Left lobe of liver (tissue), 2 donors: ENCODE data around the gene RPS6KA2. TPM values are rescaled to one million over a fixed set of nuclear protein-coding genes. Genes with fewer than 3 reads are reported as not detected.
A peak's percentile ranks its signal among the peaks of the same experiment; 100 is the strongest.
"Not testable (repeated sequence)": the region's sequence is repeated elsewhere in the genome, so short reads cannot be mapped to it uniquely, and the experiment has no call there.

ENCODE experiments used
- ATAC-seq: fragments of 200-7000 bp; cut with Tn5 transposase; one replicate; pipeline ENCODE4 v1.9.1; 2020; ENCODE audit warnings: mild to moderate bottlenecking, moderate library complexity
- DNase-seq: peaks from one replicate; pipeline ENCODE4 v3.0.0-alpha.2; 2020; ENCODE audit warnings: low spot score
- total RNA-seq: library from RNA; stranded (reverse); gene quantifications from one replicate; pipeline ENCODE4 v1.2.1, GENCODE V29; 2021
- donor health status: DM: no; HTN: no; CAD: no; lungs with moderate emphysema.
- donor health status: DM: no; HTN: yes; CAD: no.

RPS6KA2 gene
- total RNA-seq, 1 donor from 2014 or later = 12.4 TPM

DNA sequence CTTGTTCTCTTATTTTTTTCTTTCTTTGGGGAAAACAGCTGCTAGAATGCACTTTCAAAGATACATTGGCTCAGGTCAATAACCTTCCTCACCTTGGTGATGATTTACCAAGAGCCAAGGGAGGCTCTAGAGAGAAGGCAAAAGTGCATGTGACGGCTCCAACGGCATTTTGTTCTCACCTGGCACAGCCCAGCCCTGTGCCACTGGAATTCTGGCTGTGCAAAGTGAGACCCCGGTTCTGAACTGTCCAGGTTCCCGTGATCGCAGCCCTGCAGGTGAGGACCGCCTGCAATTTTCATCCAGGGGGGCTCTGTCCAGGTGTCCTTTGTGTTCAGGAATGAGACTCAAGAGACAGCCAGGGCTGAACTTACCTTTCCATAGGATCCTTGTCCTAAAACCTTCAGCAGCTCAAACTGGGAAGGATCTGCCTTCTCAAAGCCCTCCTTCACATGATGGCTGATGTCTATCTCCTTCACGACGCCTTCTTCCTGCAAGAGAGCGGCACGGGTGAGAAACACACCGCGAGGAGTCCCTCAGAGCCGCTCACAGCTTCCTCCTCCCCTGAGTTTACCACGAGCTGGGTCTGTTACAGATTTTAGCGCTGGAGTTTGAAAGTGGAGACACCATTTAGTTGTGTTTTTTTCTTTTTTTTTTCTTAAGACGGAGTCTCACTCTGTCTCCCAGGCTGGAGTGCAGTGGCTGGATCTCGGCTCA lies 88.6 kb downstream of the RPS6KA2 start:
- peak; percentile 70 for ATAC-seq
- no peak for DNase-seq

DNA sequence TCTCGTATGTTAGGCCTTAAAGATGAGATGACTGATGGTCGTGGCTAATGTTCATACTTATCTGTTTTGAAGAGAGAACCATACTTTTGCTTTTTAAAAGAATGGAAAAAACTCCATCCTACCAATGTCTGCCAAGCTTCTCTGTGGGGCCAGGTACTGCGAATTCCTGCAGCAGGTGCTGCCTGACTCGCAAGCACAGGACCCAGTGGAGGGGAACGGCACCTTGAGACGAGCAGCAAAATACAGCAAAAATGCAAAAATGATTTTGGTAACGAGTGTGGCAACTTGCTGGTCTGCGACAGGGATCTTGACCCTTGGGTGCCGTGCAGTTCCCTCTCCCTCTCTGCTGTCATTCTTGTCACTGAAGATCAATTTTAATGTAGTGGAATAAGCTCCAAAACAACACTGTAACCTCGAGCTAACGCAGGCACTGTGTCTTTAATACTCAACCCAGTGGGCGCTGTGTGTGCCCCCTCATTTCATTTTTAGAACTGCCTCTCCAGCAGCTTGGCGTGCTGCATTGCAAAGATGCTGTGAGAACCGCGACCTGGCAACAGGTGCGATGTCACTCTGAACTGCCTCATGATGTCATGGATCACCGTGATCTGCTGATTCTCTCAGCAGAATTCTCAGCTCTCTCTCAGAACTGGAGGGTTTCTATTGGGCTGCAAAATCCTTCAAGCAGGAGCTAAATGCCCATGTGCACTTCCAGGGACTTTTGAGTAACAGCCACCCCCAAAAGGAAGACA lies 92.2 kb downstream of the RPS6KA2 start:
- DNase-seq (peak; percentile 3), ATAC-seq (no peak)

DNA sequence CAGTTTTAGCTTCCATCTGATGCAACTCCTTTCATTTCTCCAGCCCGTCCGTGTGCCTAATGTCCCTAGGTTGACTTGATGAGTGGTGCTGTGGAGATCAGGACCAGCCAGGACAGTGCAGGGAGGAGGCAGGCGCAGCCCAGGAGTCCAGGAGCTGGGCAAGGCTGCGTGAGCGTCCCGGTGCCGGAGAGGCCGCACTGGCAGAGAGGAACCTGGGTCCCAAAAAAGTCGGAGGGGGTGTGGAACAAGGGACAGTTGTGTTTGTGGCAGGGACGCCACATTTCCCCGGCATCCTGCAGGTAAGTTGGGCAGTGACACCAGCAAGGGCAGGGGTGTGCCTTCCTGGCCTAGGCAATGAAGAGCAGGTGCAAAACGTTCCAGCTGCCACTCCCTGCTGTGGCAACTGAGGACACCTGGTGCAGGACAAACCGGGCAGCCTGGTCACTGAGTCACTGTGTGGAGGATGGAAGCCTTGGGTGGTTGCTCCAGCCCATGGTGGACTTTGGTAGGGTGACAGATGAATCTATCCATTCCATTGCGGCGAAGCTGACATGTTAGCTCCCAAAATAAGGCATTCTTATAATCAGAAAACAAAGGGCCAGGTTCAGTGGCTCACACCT lies 93.7 kb downstream of the RPS6KA2 start:
- ATAC-seq (no peak), DNase-seq (peak; percentile 21)

- no peak for ATAC-seq
- DNase-seq = no peak
Measured at GRCh38 chr6:166532302-166532701, 94.7 kb downstream of the RPS6KA2 start.

DNA sequence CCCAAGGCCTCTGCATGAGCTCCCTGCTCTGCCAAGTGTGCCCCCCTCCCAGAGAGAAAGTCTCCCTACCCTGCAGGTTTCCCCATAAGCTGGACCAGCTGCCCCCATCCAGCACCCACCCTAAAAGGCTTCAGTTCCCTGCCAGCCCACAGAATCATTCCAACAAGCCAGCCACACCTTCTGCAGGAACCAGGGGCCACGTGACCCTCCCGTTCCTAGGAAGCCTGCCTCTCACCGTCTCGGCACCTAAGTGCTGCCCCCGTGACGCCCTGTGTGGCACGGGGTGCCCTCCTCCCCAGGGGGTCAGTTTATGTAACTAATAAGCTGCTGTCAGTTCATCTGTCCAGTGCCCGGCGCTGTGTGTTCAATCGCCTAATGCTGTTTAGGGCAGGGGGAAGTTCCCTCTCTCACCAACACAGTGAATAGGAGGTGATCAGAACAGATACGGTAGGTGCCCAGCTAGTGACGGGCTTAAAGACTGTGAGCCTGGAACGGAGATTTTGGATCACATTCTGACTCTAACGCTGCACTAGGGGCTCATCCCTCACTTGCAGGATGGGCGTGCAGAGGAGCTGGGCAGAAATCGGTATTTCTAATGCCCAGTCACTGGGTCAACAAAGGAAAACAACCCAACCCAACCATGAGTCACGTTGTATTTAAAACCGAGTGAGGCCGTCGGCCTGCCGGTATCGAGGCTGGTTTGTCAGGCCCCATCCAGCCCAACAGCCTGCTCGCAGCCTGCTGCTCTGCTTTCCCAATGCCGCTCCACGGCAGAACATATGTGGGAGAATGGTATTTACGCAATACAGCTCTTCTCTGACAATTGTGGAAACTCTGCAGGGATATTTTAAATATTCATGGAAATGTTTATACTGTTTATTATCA lies 96.6 kb downstream of the RPS6KA2 start:
- no peak for ATAC-seq
- DNase-seq = no peak

DNA sequence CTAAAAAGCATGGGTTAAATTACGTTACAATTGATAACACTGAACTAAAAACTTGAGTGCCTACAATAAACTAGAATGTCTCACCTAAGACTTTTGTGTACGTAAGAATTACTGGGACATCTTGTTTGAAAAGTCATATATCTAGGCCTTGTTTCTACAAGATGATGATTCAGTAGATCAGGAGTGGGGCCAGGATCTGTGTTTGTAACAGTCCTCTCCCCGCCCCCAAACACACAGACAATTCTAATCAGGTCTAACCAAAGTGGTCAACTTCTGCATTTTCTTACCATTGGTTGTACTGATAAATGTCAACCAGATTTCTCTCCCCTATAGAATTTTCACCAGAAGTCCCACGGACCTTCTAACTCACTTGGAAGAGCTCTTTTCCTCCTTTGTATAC lies 97.5 kb downstream of the RPS6KA2 start:
- ATAC-seq = no peak

GRCh38 chr6:166529058-166529457 lies 98.0 kb downstream of the RPS6KA2 start:
- not testable (repeated sequence) for DNase-seq, ATAC-seq

More for the DNA sequence above, 97.5 kb downstream of the RPS6KA2 start:
- DNase-seq = no peak

DNA sequence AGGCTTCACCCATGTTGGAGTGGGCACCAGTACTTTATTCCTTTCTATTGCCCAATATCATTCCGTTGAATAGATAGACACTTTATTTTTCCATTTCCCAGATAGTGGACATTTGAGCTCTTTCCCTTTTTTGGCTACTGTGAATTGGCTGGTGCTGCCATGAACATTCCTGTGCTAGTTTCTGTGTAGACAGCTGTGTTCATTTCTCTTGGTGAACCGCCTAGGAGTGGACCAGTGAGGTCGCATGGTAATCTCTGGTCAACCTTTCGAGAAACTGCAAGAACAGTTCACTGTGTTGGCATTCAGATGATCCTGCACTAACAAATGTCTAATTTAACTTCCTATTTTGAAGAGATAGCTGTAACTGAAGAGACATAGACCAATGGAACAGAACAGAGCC lies 99.2 kb downstream of the RPS6KA2 start:
- no peak for DNase-seq
- ATAC-seq = no peak

- ATAC-seq (no peak), DNase-seq (no peak)
Measured at GRCh38 chr6:166526937-166527336, 100.1 kb downstream of the RPS6KA2 start.

GRCh38 chr6:166525567-166525966 lies 101.5 kb downstream of the RPS6KA2 start:
- DNase-seq = no peak
- ATAC-seq = no peak

DNA sequence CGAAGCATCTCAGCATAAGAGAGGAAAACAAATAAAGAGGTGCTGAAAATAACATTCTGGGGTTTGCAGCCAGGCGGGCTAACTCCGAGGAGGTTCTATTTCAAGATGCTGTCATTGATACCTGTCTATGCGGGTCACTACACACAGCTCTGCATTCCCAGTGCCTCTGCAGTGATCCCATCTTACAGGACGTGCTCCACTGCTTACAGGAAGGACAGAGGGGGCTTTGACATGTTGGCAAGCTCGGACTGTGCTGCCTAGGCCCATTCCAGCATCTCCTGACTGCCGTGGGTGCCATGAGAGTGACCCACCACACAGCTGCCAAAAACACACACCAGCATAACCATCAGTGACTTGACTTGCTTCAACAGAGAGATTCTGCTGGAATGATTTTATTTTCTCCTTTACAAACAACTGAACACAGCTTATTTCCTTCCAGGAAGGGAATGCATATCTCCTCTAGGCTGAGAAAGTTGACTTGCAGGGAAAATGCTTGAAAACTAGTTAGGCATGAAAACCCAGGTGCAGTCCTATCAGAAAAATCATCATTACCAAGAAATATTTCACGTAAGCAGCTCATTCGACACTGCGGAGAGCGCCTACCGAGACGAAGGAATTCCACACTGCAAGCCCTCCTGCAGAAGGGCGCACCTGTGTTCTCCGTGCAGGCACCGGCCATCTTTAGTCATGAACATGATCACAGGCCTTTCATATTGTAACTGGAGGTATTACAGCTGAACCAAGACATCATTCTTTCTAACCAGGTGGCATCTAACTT lies 103.1 kb downstream of the RPS6KA2 start:
- no peak for ATAC-seq

DNA sequence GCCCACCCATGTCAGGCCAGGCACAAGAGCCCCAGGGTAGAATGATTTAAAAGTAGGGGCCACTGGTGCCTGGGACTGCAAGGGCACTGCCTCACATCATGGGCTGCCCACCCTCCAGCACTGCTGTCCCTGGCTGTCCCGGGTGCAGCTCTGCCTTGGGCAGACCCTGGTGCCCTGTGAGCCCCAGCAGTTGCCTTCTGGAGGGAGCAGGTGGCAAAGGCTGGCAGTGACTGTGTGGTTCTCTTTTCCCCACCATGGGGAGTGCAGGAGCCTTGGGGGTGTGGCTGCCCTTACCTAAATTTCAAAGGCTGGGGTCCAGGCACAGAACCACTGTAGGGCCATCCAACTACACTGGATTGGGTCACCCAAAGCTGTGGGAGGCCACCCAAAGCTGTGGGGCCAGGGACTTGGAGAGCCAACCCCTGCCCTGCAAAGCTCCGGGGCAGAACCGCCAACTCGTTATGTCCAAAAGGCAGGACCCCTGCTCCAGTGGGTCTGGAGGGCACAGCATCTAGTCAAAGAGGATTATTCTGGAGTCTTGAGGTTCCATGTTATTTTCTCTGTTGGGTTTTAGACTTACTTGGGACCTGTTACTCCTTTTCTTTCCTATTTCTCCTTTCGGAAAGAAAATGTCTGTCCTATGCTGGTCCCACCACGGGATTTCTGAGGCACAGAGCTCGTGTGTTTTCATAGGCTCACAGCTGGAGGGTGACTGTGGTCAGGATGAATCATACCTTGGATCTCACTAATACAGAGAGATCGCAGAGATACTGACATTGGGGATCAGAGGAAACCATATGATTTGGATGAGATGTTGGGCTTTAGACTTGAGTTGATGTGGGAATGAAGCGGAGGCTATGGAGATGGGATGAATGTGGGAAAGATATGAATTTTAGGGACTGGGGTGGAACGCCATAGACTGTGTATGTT lies 105.9 kb downstream of the RPS6KA2 start:
- ATAC-seq (no peak), DNase-seq (no peak)

More for the DNA sequence above, 103.1 kb downstream of the RPS6KA2 start:
- no peak for DNase-seq

DNA sequence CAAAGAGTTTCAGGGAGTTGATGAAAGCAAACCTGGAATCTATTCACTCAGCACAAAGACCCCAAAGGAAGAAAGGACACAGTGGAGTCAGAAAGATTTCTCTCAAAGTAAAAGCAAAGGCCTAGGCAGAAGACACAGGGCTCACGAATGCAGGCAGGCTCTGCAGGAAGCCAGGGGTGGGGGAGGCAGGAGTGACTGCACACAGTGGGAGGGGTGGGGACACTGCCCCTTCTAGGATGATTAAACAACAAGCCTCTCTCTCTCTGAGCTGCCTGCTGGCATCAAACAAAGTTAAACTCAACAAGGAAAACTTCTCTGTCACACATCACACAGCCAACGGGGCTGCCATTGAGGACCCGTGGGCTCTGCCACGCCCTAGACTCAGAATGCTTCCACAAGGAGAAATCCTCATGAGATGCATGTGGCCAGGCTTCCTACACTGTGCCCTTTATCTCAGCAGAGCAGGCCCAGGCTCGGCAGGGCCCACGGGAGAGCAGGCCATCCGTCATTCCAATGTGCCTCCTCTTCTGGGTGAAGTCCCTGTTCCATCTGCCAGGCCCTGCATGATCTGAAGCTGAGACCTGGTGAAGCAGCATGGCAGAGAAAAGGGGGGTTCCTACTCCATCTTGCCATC lies 110.7 kb downstream of the RPS6KA2 start:
- DNase-seq (no peak), ATAC-seq (no peak)

DNA sequence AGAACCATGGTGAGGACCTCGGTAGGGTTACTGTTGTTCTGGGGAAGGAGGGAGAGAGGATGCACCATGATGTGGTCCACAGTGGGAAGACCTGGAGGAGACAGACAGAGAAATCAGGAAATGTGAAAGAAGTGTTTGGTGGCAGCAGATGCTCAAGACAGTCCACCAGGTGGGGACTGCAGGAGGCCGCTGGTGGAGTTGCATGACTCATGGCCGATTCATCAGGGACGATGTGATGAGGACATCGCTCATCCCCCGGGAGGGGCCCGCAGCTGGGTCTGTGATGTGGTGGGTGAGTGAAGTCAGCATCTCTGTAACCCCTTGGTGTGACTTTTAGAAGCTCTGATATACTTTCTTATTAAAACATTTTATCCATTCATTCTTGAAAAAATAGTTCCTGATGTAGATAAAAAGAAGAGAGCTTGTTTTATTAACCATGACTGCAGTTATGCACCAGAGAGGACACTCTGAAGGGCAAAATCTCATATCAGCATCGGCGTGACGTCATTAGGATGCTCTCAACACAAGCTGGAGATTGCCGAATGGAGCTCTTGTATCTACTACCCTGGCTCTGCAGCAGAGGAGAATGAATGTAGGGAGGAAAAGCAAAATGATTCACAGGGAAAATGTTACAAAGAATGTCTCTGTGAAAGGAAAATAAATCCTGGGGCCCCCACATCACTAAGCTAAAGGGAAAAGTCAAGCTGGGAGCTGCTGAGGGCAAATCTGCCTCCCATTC lies 111.8 kb downstream of the RPS6KA2 start:
- DNase-seq (no peak), ATAC-seq (no peak)

- DNase-seq (no peak), ATAC-seq (peak; percentile 22)
Measured at GRCh38 chr6:166514196-166514595, 112.9 kb downstream of the RPS6KA2 start.

- ATAC-seq (no peak), DNase-seq (no peak)
Measured at GRCh38 chr6:166512567-166512966, 114.5 kb downstream of the RPS6KA2 start.

DNA sequence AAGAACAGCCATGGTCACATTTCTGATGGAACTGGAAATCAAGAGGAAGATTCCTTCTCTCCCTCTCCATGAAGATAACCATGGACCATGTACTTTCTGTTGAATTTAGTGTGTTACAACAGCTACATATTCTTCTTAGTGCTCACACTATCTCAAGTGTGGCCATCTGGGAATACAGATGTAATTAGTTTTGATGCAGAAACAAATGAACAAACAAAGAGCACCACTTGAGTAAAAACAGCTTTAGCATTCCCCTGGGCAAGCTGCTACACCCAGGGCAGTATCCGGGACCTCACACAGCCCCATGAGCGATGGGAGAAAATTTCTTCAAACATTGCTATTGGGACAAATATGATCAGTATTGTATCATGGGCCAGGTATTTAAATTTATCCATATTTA lies 115.7 kb downstream of the RPS6KA2 start:
- ATAC-seq = no peak
- DNase-seq = no peak

GRCh38 chr6:166509193-166509592 lies 117.9 kb downstream of the RPS6KA2 start:
- ATAC-seq (no peak), DNase-seq (no peak)
